PFSK-1 (cell line): Measurements from ENCODE around the gene AMPD1.

ENCODE experiments used
- POLR2AphosphoS5 ChIP-seq: IDR thresholded peaks from 2 replicates; pipeline ENCODE4 v1.6.1; 2012; ENCODE audit warnings: low read depth, mild to moderate bottlenecking, control low read depth, low read length, moderate library complexity
- REST ChIP-seq, 2 experiments: IDR thresholded peaks; 2 replicates each; pipeline versions ENCODE4 v1.6.1 to v1.8.0; 2011 to 2012; ENCODE audit warnings: low read depth in 2 of 2, low read length in 2 of 2, control low read depth in 1 of 2, inconsistent platforms in 1 of 2, mild to moderate bottlenecking in 1 of 2, moderate library complexity in 1 of 2; ENCODE audit not compliant: insufficient read depth in 1 of 2
- SIN3A ChIP-seq: IDR thresholded peaks from 2 replicates; pipeline ENCODE4 v1.6.1; 2012; ENCODE audit warnings: mild to moderate bottlenecking, low read length, moderate library complexity, borderline replicate concordance; ENCODE audit not compliant: insufficient read depth
- TAF1 ChIP-seq: IDR thresholded peaks from 2 replicates; pipeline ENCODE4 v1.6.1; 2012; ENCODE audit warnings: low read length, control low read depth, borderline replicate concordance; ENCODE audit not compliant: insufficient read depth

DNA sequence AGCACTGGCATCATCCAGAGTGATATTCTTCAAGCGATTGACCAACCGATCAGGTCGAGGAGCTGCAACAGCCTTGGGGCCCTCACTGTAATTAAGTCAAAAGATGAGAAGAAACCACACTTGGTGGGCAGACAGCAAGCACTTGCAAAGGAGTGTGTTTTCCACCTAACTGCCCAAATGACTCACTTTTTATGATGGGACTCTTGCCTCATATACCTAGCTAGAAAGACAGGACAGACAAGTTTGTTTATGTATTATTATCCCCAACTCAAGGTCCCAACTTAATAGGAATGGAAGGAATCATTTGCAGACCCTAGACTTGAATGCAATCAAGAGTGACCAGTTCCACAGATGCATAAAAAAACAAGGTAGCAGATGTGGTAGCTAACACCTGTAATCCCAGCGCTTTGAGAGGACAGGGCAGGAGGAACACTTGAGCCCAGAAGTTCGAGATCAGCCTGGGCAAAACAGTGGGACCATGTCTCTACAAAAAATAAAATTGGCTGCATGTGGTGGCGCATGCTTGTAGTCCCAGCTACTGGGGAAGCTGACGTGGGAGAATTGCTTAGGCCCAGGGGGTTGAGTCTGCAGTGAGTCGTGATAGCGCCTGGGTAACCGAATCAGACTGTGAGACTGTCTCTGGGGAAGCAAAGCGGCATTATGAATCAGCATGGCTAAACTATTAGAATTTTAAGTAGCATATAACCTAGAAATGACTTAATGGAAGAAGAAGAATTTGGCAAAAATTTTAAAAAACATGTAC is 23.5 kb upstream of the AMPD1 start:
- TF ChIP-seq POLR2AphosphoS5 (no peak), TAF1 (no peak), SIN3A (no peak), REST (IDR thresholded peaks at IDR 0.05; ENCODE audit: insufficient read depth in 1 of 2, low read depth in 2 of 2, low read length in 2 of 2) (no peak)
